Measurements from ENCODE around the gene SLC30A1. TPM values are rescaled to one million over a fixed set of nuclear protein-coding genes. Genes with fewer than 3 reads are reported as not detected.
A peak's percentile ranks its signal among the peaks of the same experiment; 100 is the strongest.

The SLC30A1 gene
- total and polyA plus RNA-seq, 10 of the 15 experiments (the other 5 are each of a cell fraction or from before 2014, with no cell fraction given), result 3.5 to 14.1 (median 8.8) TPM

GRCh38 chr1:211577819-211578639, 932 bp downstream of the SLC30A1 start (continued):
- no peak for TF ChIP-seq SKIL (IDR thresholded peaks at IDR 0.05; ENCODE audit: low read depth, poor library complexity, severe bottlenecking)
- TF ChIP-seq SUZ12 (IDR thresholded peaks at IDR 0.05; ENCODE audit: unreplicated experiment), result no peak
- TF ChIP-seq CHD4 (IDR thresholded peaks at IDR 0.05), result no peak
- no peak for TF ChIP-seq MTA3 (IDR thresholded peaks at IDR 0.05; ENCODE audit: borderline replicate concordance, low read length)
- TF ChIP-seq KAT2A (conservative IDR thresholded peaks at IDR 0.05; ENCODE audit: control insufficient read depth, low read depth, low read length), result no peak
- no peak for TF ChIP-seq STAT3 (IDR thresholded peaks at IDR 0.05; ENCODE audit: low read depth, low read length)
- TF ChIP-seq CBFB (IDR thresholded peaks at IDR 0.05; ENCODE audit: low read depth), result no peak
- peak; percentile 58; the same call in 1 of the 2 replicates for TF ChIP-seq SMC3 (IDR thresholded peaks at IDR 0.05; ENCODE audit: borderline replicate concordance, low read length)
- no peak for TF ChIP-seq TBL1XR1 (IDR thresholded peaks at IDR 0.05; ENCODE audit: low read depth, low read length)
- TF ChIP-seq RELB (IDR thresholded peaks at IDR 0.05; ENCODE audit: low read depth), result no peak
- TF ChIP-seq RB1 (IDR thresholded peaks at IDR 0.05; ENCODE audit: borderline replicate concordance), result 0 out of 2 replicates have a peak, but pooled peaks have one; percentile 66
- peak; percentile 71; the same call in 1 of the 2 replicates for TF ChIP-seq ZNF592 (IDR thresholded peaks at IDR 0.05)
- TF ChIP-seq GATAD2B (conservative IDR thresholded peaks at IDR 0.05; ENCODE audit: low read depth), result peak; percentile 79; the same call in 1 of the 2 replicates
- TF ChIP-seq KLF5 (IDR thresholded peaks at IDR 0.05; ENCODE audit: partially characterized antibody), result no peak
- TF ChIP-seq BRCA1 (IDR thresholded peaks at IDR 0.05; ENCODE audit: low read depth, low read length), result no peak
- TF ChIP-seq E2F4 (IDR thresholded peaks at IDR 0.05; ENCODE audit: low read depth, low read length), result no peak
- no peak for TF ChIP-seq RFX5 (IDR thresholded peaks at IDR 0.05; ENCODE audit: low read depth, low read length)
- TF ChIP-seq CBX3 (IDR thresholded peaks at IDR 0.05; ENCODE audit: borderline replicate concordance, low read depth), result no peak
